ENCODE measurements around the gene LHFPL3.

LHFPL3 gene

DNA sequence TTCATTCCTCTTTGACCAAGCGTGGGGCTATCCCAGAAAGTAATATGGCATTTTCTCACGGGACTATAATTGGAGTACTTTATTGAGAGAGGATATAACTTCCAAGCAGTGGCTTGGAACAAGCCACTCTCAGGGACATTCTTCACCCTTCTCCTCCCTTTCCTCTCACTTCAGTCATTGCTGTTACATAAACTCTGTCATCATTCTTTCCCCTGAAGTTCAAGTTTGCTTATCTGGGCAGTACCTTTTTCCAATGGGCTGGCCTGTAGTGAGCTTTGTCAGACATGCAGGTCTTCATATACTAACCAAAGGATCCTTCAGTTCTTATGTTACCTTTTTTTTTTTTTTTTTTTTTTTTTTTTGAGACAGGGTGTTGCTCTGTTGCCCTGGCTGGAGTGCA lies 626.9 kb downstream of the LHFPL3 start:
- H3K27ac Mint-ChIP-seq: peak overlapping the region; percentile 19 to 84
- DNase-seq (no peak), ATAC-seq (no peak)
- H3K27me3 Mint-ChIP-seq: no peaks in the 10 kb centered on the region
- no peak overlapping the region for H3K4me3 Mint-ChIP-seq
- peaks cover 45% of the 10 kb centered on the region for H3K4me1 Mint-ChIP-seq
- no peaks in the 10 kb centered on the region for H3K9me3 Mint-ChIP-seq
